ENCODE results near the gene JMJD8. TPM values are rescaled to one million over a fixed set of nuclear protein-coding genes. Genes with fewer than 3 reads are reported as not detected.
A peak's percentile ranks its signal among the peaks of the same experiment; 100 is the strongest.

The JMJD8 gene
- total RNA-seq, 1 donor from 2014 or later, result 158 TPM

GRCh38 chr16:671353-672131, 12.6 kb downstream of the JMJD8 start:
- Histone ChIP-seq H3K36me3 (peaks cover 45% of the 10 kb centered on the region in 2 donors), H3K27me3 (no peaks in the 10 kb centered on the region), H3K4me1 (peaks cover 0 to 20% of the 10 kb centered on the region in 2 donors), H3K4me3 (no peak overlapping the region), H3K9me3 (no peaks in the 10 kb centered on the region), H3K27ac (no peak overlapping the region)
- no peak for DNase-seq (ENCODE audit: low spot score in 2 of 2)
- no peak for TF ChIP-seq CTCF (IDR thresholded peaks at IDR 0.05)
- intact Hi-C loops (cut with DNase I), result no loop called here

GRCh38 chr16:670485-671352, 13.4 kb downstream of the JMJD8 start:
- Histone ChIP-seq H3K4me1 (peaks cover 0 to 17% of the 10 kb centered on the region in 2 donors), H3K27ac (no peak overlapping the region), H3K9me3 (no peaks in the 10 kb centered on the region), H3K27me3 (no peaks in the 10 kb centered on the region), H3K4me3 (no peak overlapping the region), H3K36me3 (peaks cover 45% of the 10 kb centered on the region in 2 donors)
- DNase-seq (ENCODE audit: low spot score in 2 of 2), result no peak
- no peak for TF ChIP-seq CTCF (IDR thresholded peaks at IDR 0.05)
- intact Hi-C loops (cut with DNase I), result no loop called here

- Histone ChIP-seq H3K36me3 (peaks cover 45% of the 10 kb centered on the region in 2 donors), H3K4me1 (peaks cover 0 to 14% of the 10 kb centered on the region in 2 donors), H3K9me3 (no peaks in the 10 kb centered on the region), H3K27ac (no peak overlapping the region), H3K27me3 (no peaks in the 10 kb centered on the region), H3K4me3 (peak overlapping the region in 1 of 2 donors; percentile 98)
- DNase-seq (ENCODE audit: low spot score in 2 of 2), result no peak
- intact Hi-C loops (cut with DNase I), result loop anchor here (10.0 kb wide), 1 partner anchor 275 kb away; the partner anchor contains the start of gene NME4
- no peak for TF ChIP-seq CTCF (IDR thresholded peaks at IDR 0.05)
These were observed 14.5 kb downstream of the JMJD8 start for GRCh38 chr16:669666-670065.

GRCh38 chr16:668519-669171, 15.5 kb downstream of the JMJD8 start:
- no peaks in the 10 kb centered on the region for H3K27me3 ChIP-seq
- H3K4me3 ChIP-seq, result peak overlapping the region; percentile 86 to 98
- peaks cover 43% of the 10 kb centered on the region in 2 donors for H3K36me3 ChIP-seq
- no peaks in the 10 kb centered on the region for H3K9me3 ChIP-seq
- peak overlapping the region; percentile 85 to 88 for H3K27ac ChIP-seq
- no peak for DNase-seq (ENCODE audit: low spot score in 2 of 2)
- TF ChIP-seq CTCF (IDR thresholded peaks at IDR 0.05), result no peak
- H3K4me1 ChIP-seq, result peaks cover 0 to 14% of the 10 kb centered on the region in 2 donors
- intact Hi-C loops (cut with DNase I), result loop anchor here (10.0 kb wide), 1 partner anchor 274 kb away; the partner anchor contains the start of gene NME4

- Histone ChIP-seq H3K27me3 (no peaks in the 10 kb centered on the region), H3K4me1 (peaks cover 0 to 14% of the 10 kb centered on the region in 2 donors), H3K4me3 (peak within 1 kb of the TSS; percentile 86 to 98), H3K27ac (peak within 1 kb of the TSS; percentile 85 to 88), H3K9me3 (no peaks in the 10 kb centered on the region), H3K36me3 (peaks cover 36% of the 10 kb centered on the region in 2 donors)
- peak; percentile 50 to 95 (median 70) for TF ChIP-seq CTCF (IDR thresholded peaks at IDR 0.05)
- peak; percentile 76 to 97 for DNase-seq (ENCODE audit: low spot score in 2 of 2)
- intact Hi-C loops (cut with DNase I), result loop anchor here (10.0 kb wide), 1 partner anchor 273 kb away; the partner anchor contains the start of gene NME4
These were observed 16.2 kb downstream of the JMJD8 start, which contains the start of gene RHOT2 for GRCh38 chr16:667780-668518. RHOT2 (plus strand) TSS chr16:668132; CDS start chr16:668200, 68 bp downstream.
